Activated naive CD8-positive, alpha-beta T cell treated with anti-CD3 and anti-CD28 coated beads, Interleukin-2, amount 50 U/mL, for 24 hours (primary cell): ENCODE results near the gene PAPPA.

ENCODE experiments used
- ATAC-seq: fragments of 150-1000 bp; cut with Tn5 transposase; one replicate; pipeline ENCODE4 v1.10.0; 2021
- DNase-seq: peaks from one replicate; pipeline ENCODE4 v3.0.0; 2021
- H3K27ac Mint-ChIP-seq: one replicate; pipeline ENCODE4 v1.8.0; 2021; ENCODE audit warnings: mild to moderate bottlenecking, mixed read lengths
- H3K27me3 Mint-ChIP-seq: one replicate; pipeline ENCODE4 v1.8.0; 2021; ENCODE audit warnings: mixed read lengths
- H3K36me3 Mint-ChIP-seq: one replicate; pipeline ENCODE4 v1.8.0; 2021; ENCODE audit warnings: low read depth, mixed read lengths
- H3K4me1 Mint-ChIP-seq: one replicate; pipeline ENCODE4 v1.8.0; 2021; ENCODE audit warnings: mixed read lengths
- H3K4me3 Mint-ChIP-seq: one replicate; pipeline ENCODE4 v1.8.0; 2021; ENCODE audit warnings: mild to moderate bottlenecking, moderate library complexity, mixed read lengths
- H3K9me3 Mint-ChIP-seq: one replicate; pipeline ENCODE4 v1.8.0; 2021; ENCODE audit warnings: mixed read lengths

The PAPPA gene

GRCh38 chr9:116153765-116154333 is at the start of gene PAPPA:
Gene PAPPA, plus strand, starts transcription at chr9:116153791. Its CDS starts 382 bp downstream, at chr9:116154173.
- H3K4me3 Mint-ChIP-seq = no peak within 1 kb of the TSS
- peaks cover 12% of the 10 kb centered on the region for H3K4me1 Mint-ChIP-seq
- DNase-seq (no peak), ATAC-seq (no peak)
- no peak within 1 kb of the TSS for H3K27ac Mint-ChIP-seq
- no peaks in the 10 kb centered on the region for H3K9me3 Mint-ChIP-seq
- no peaks in the 10 kb centered on the region for H3K36me3 Mint-ChIP-seq
- peaks cover 69% of the 10 kb centered on the region for H3K27me3 Mint-ChIP-seq

GRCh38 chr9:116103976-116104820 is 49.4 kb upstream of the PAPPA start:
- Mint-ChIP-seq H3K27me3 (no peaks in the 10 kb centered on the region), H3K9me3 (peaks cover 19% of the 10 kb centered on the region), H3K4me1 (no peaks in the 10 kb centered on the region), H3K36me3 (no peaks in the 10 kb centered on the region), H3K27ac (no peak overlapping the region), H3K4me3 (no peak overlapping the region)
- DNase-seq (no peak), ATAC-seq (no peak)

- Mint-ChIP-seq H3K27me3 (no peaks in the 10 kb centered on the region), H3K4me1 (no peaks in the 10 kb centered on the region), H3K4me3 (no peak overlapping the region), H3K9me3 (peaks cover 17% of the 10 kb centered on the region), H3K36me3 (no peaks in the 10 kb centered on the region), H3K27ac (no peak overlapping the region)
- DNase-seq = no peak
- ATAC-seq = no peak
Observed at GRCh38 chr9:116112236-116112635, 41.4 kb upstream of the PAPPA start.

- peaks cover 28% of the 10 kb centered on the region for H3K9me3 Mint-ChIP-seq
- no peak overlapping the region for H3K27ac Mint-ChIP-seq
- no peaks in the 10 kb centered on the region for H3K27me3 Mint-ChIP-seq
- H3K4me1 Mint-ChIP-seq = no peaks in the 10 kb centered on the region
- DNase-seq (no peak), ATAC-seq (no peak)
- no peaks in the 10 kb centered on the region for H3K36me3 Mint-ChIP-seq
- H3K4me3 Mint-ChIP-seq = no peak overlapping the region
Observed at GRCh38 chr9:116115761-116116353, 37.7 kb upstream of the PAPPA start.

GRCh38 chr9:116116393-116116792 is 37.2 kb upstream of the PAPPA start:
- H3K4me1 Mint-ChIP-seq = no peaks in the 10 kb centered on the region
- H3K27me3 Mint-ChIP-seq = no peaks in the 10 kb centered on the region
- DNase-seq = no peak
- H3K27ac Mint-ChIP-seq = no peak overlapping the region
- no peak for ATAC-seq
- peaks cover 33% of the 10 kb centered on the region for H3K9me3 Mint-ChIP-seq
- no peak overlapping the region for H3K4me3 Mint-ChIP-seq
- H3K36me3 Mint-ChIP-seq = no peaks in the 10 kb centered on the region

- no peak overlapping the region for H3K4me3 Mint-ChIP-seq
- H3K27ac Mint-ChIP-seq = no peak overlapping the region
- DNase-seq (no peak), ATAC-seq (no peak)
- no peaks in the 10 kb centered on the region for H3K4me1 Mint-ChIP-seq
- H3K9me3 Mint-ChIP-seq = peaks cover 26% of the 10 kb centered on the region
- H3K36me3 Mint-ChIP-seq = no peaks in the 10 kb centered on the region
- H3K27me3 Mint-ChIP-seq = no peaks in the 10 kb centered on the region
Observed at GRCh38 chr9:116123171-116123570, 30.4 kb upstream of the PAPPA start.

- H3K9me3 Mint-ChIP-seq = peaks cover 17% of the 10 kb centered on the region
- H3K4me1 Mint-ChIP-seq = no peaks in the 10 kb centered on the region
- no peaks in the 10 kb centered on the region for H3K27me3 Mint-ChIP-seq
- H3K27ac Mint-ChIP-seq = no peak overlapping the region
- no peak overlapping the region for H3K4me3 Mint-ChIP-seq
- DNase-seq = no peak
- H3K36me3 Mint-ChIP-seq = no peaks in the 10 kb centered on the region
- no peak for ATAC-seq
Observed at GRCh38 chr9:116124472-116125040, 29.0 kb upstream of the PAPPA start.

- Mint-ChIP-seq H3K4me3 (no peak overlapping the region), H3K9me3 (peaks cover 31% of the 10 kb centered on the region), H3K4me1 (no peaks in the 10 kb centered on the region), H3K27me3 (no peaks in the 10 kb centered on the region), H3K27ac (no peak overlapping the region), H3K36me3 (no peaks in the 10 kb centered on the region)
- DNase-seq (no peak), ATAC-seq (no peak)
Observed at GRCh38 chr9:116133163-116133562, 20.4 kb upstream of the PAPPA start.

- Mint-ChIP-seq H3K36me3 (no peaks in the 10 kb centered on the region), H3K4me1 (no peaks in the 10 kb centered on the region), H3K9me3 (peaks cover 24% of the 10 kb centered on the region), H3K27ac (no peak overlapping the region), H3K4me3 (no peak overlapping the region), H3K27me3 (no peaks in the 10 kb centered on the region)
- ATAC-seq (no peak), DNase-seq (no peak)
Observed at GRCh38 chr9:116134975-116135374, 18.6 kb upstream of the PAPPA start.

- no peak for DNase-seq
- no peak overlapping the region for H3K4me3 Mint-ChIP-seq
- no peaks in the 10 kb centered on the region for H3K4me1 Mint-ChIP-seq
- H3K9me3 Mint-ChIP-seq = peaks cover 20% of the 10 kb centered on the region
- ATAC-seq = no peak
- H3K27me3 Mint-ChIP-seq = no peaks in the 10 kb centered on the region
- H3K36me3 Mint-ChIP-seq = no peaks in the 10 kb centered on the region
- H3K27ac Mint-ChIP-seq = no peak overlapping the region
Observed at GRCh38 chr9:116137010-116137409, 16.6 kb upstream of the PAPPA start.

- DNase-seq (no peak), ATAC-seq (no peak)
- Mint-ChIP-seq H3K4me3 (no peak overlapping the region), H3K9me3 (peaks cover 20% of the 10 kb centered on the region), H3K27me3 (no peaks in the 10 kb centered on the region), H3K36me3 (no peaks in the 10 kb centered on the region), H3K27ac (no peak overlapping the region), H3K4me1 (no peaks in the 10 kb centered on the region)
Observed at GRCh38 chr9:116137581-116137980, 16.0 kb upstream of the PAPPA start.

- no peak overlapping the region for H3K4me3 Mint-ChIP-seq
- peaks cover 8% of the 10 kb centered on the region for H3K9me3 Mint-ChIP-seq
- H3K4me1 Mint-ChIP-seq = no peaks in the 10 kb centered on the region
- H3K27ac Mint-ChIP-seq = no peak overlapping the region
- H3K27me3 Mint-ChIP-seq = peaks cover 2% of the 10 kb centered on the region
- ATAC-seq (no peak), DNase-seq (no peak)
- no peaks in the 10 kb centered on the region for H3K36me3 Mint-ChIP-seq
Observed at GRCh38 chr9:116141864-116142561, 11.6 kb upstream of the PAPPA start.

- DNase-seq (no peak), ATAC-seq (no peak)
- Mint-ChIP-seq H3K27me3 (peaks cover 8% of the 10 kb centered on the region), H3K36me3 (no peaks in the 10 kb centered on the region), H3K4me3 (no peak overlapping the region), H3K27ac (no peak overlapping the region), H3K9me3 (no peaks in the 10 kb centered on the region), H3K4me1 (no peaks in the 10 kb centered on the region)
Observed at GRCh38 chr9:116142706-116143492, 10.7 kb upstream of the PAPPA start.

GRCh38 chr9:116144038-116144437 is 9.6 kb upstream of the PAPPA start:
- DNase-seq (no peak), ATAC-seq (no peak)
- Mint-ChIP-seq H3K36me3 (no peaks in the 10 kb centered on the region), H3K27me3 (peaks cover 16% of the 10 kb centered on the region), H3K27ac (no peak overlapping the region), H3K4me1 (no peaks in the 10 kb centered on the region), H3K4me3 (no peak overlapping the region), H3K9me3 (no peaks in the 10 kb centered on the region)
